A549 (cell line): ENCODE results near the gene PRKCZ. TPM values are rescaled to one million over a fixed set of nuclear protein-coding genes. Genes with fewer than 3 reads are reported as not detected.

Experiments used
- ATAC-seq, 2 experiments: fragments of 200-7000 bp in 1 of 2; fragments of >200 bp in 1 of 2; cut with Nextera tagmentation in 1 of 2; cut with Tn5 transposase in 1 of 2; 3 replicates each; pipeline versions ENCODE4 v1.8.0 to v1.9.1; 2018 to 2020; ENCODE audit warnings: mild to moderate bottlenecking in 1 of 2, moderate library complexity in 1 of 2
- CTCF ChIA-PET: fragments of 300-600 bp; sonication (Branson Sonifier 250); formaldehyde crosslinking; extraction: SDS; loops from one replicate; lab custom pipeline; 2021; ENCODE audit warnings: antibody characterized with exemption, inconsistent platforms; lab: Yijun Ruan, JAX
- POLR2A ChIA-PET: fragments of 350-600 bp; formaldehyde crosslinking; extraction: SDS; loops from one replicate; lab custom pipeline; 2021; ENCODE audit warnings: antibody characterized with exemption, inconsistent platforms; lab: Yijun Ruan, JAX
- DNase-seq, 2 experiments: peaks; one replicate each; pipeline versions ENCODE4 v3.0.0 to v3.0.0-alpha.2; 2011 to 2016; ENCODE audit warnings: low read depth in 1 of 2, low spot score in 1 of 2
- FAIRE-seq: peaks from 2 replicates; lab custom pipeline; 2011; peaks lifted over from hg19 to GRCh38; lab: Jason Lieb, UNC
- H3K27ac ChIP-seq, 2 experiments: fragments of >200 bp; sonication (Bioruptor Twin); formaldehyde crosslinking; 3 replicates each; pipeline ENCODE4 v1.5.1; 2016 to 2017
- H3K4me1 ChIP-seq: fragments of >200 bp; sonication (Bioruptor Twin); formaldehyde crosslinking; 3 replicates; pipeline ENCODE4 v1.6.1; 2016
- H3K4me2 ChIP-seq: fragments of >200 bp; sonication (Bioruptor Twin); formaldehyde crosslinking; 3 replicates; pipeline ENCODE4 v1.6.1; 2016
- H3K4me3 ChIP-seq: fragments of >200 bp; sonication (Bioruptor Twin); formaldehyde crosslinking; 3 replicates; pipeline ENCODE4 v1.5.1; 2016
- H3K9me3 ChIP-seq: fragments of >200 bp; sonication (Bioruptor Twin); formaldehyde crosslinking; 3 replicates; pipeline ENCODE4 v1.6.1; 2016
- BCL3 ChIP-seq: fragments of >200 bp; sonication (Bioruptor Twin); formaldehyde crosslinking; IDR thresholded peaks from 3 replicates; pipeline ENCODE4 v1.6.1; 2016
- BHLHE40 ChIP-seq: IDR thresholded peaks from 2 replicates; pipeline ENCODE4 v1.6.1; 2012; ENCODE audit warnings: low read depth, low read length, inconsistent platforms
- CBX2 ChIP-seq: fragments of 200-600 bp; sonication (generic); IDR thresholded peaks from 2 replicates; pipeline ENCODE4 v1.6.1; 2016; ENCODE audit warnings: low read depth, mild to moderate bottlenecking, borderline replicate concordance
- CBX8 ChIP-seq: fragments of 200-600 bp; sonication (generic); IDR thresholded peaks from 2 replicates; pipeline ENCODE4 v1.6.1; 2016
- CEBPB ChIP-seq, 2 experiments: fragments of >200 bp in 1 of 2; sonication (Bioruptor Twin) in 1 of 2; formaldehyde crosslinking in 1 of 2; IDR thresholded peaks; 2 replicates each; pipeline ENCODE4 v1.6.1; 2012 to 2016
- CTCF ChIP-seq: fragments of >200 bp; sonication (Bioruptor Twin); formaldehyde crosslinking; IDR thresholded peaks from 3 replicates; pipeline ENCODE4 v1.5.1; 2016
- E2F6 ChIP-seq: IDR thresholded peaks from 2 replicates; pipeline ENCODE4 v1.6.1; 2012; ENCODE audit warnings: low read depth, borderline replicate concordance
- EHF ChIP-seq: fragments of 250-450 bp; sonication (Bioruptor Pico); IDR thresholded peaks from 2 replicates; pipeline ENCODE4 v1.5.0; 2020; ENCODE audit warnings: mild to moderate bottlenecking
- EP300 ChIP-seq, 2 experiments: fragments of >200 bp; sonication (Bioruptor Twin); formaldehyde crosslinking; IDR thresholded peaks; 2 replicates in 1 of 2; 3 replicates in 1 of 2; pipeline ENCODE4 v1.6.1; 2016 to 2017
- ESRRA ChIP-seq: fragments of 150-350 bp; IDR thresholded peaks from 2 replicates; pipeline ENCODE4 v1.6.1; 2014; ENCODE audit warnings: mild to moderate bottlenecking, low read length, borderline replicate concordance
- FOSB ChIP-seq: fragments of 250-450 bp; sonication (Bioruptor Pico); IDR thresholded peaks from 2 replicates; pipeline ENCODE4 v1.5.0; 2020; ENCODE audit warnings: mild to moderate bottlenecking, moderate library complexity
- FOSL2 ChIP-seq, 2 experiments: fragments of 450-650 bp in 1 of 2; fragments of >200 bp in 1 of 2; sonication (Bioruptor Twin) in 1 of 2; formaldehyde crosslinking; IDR thresholded peaks; 2 replicates each; pipeline versions ENCODE4 v1.5.0 to v1.6.1; 2016 to 2020; ENCODE audit warnings: mild to moderate bottlenecking in 1 of 2, moderate library complexity in 1 of 2
- GATA3 ChIP-seq: IDR thresholded peaks from 2 replicates; pipeline ENCODE4 v1.6.1; 2012; ENCODE audit warnings: borderline replicate concordance
- HOXB5 ChIP-seq: fragments of 250-450 bp; sonication (Bioruptor Pico); IDR thresholded peaks from 2 replicates; pipeline ENCODE4 v1.5.0; 2020; ENCODE audit warnings: mild to moderate bottlenecking, moderate library complexity
- JUNB ChIP-seq: fragments of >200 bp; sonication (Bioruptor Twin); formaldehyde crosslinking; IDR thresholded peaks from 2 replicates; pipeline ENCODE4 v1.6.1; 2016
- MAX ChIP-seq: IDR thresholded peaks from 2 replicates; pipeline ENCODE4 v1.6.1; 2012
- MYC ChIP-seq: IDR thresholded peaks from 2 replicates; pipeline ENCODE4 v1.6.1; 2012; ENCODE audit warnings: mild to moderate bottlenecking, inconsistent platforms, low read length, improper control_type of control experiment, borderline replicate concordance
- NFE2L2 ChIP-seq: fragments of 150-350 bp; conservative IDR thresholded peaks from 2 replicates; pipeline ENCODE4 v1.6.1; 2014; ENCODE audit warnings: low read length
- NR3C1 ChIP-seq: fragments of >200 bp; sonication (Bioruptor Twin); formaldehyde crosslinking; IDR thresholded peaks from 3 replicates; pipeline ENCODE4 v1.6.1; 2017
- PBX3 ChIP-seq: IDR thresholded peaks from 2 replicates; pipeline ENCODE4 v1.6.1; 2012
- POLR2A ChIP-seq: IDR thresholded peaks from 2 replicates; pipeline ENCODE4 v1.6.1; 2012; ENCODE audit warnings: mild to moderate bottlenecking, low read length
- RCOR1 ChIP-seq: fragments of 150-350 bp; IDR thresholded peaks from 2 replicates; pipeline ENCODE4 v1.6.1; 2014; ENCODE audit warnings: antibody characterized with exemption, low read length, low read depth
- REST ChIP-seq: fragments of 200-600 bp; sonication (generic); IDR thresholded peaks from 2 replicates; pipeline ENCODE4 v1.6.1; 2016; ENCODE audit warnings: antibody characterized with exemption, mild to moderate bottlenecking, moderate library complexity
- RNF2 ChIP-seq: fragments of 200-600 bp; sonication (generic); IDR thresholded peaks from 2 replicates; pipeline ENCODE4 v1.6.1; 2016; ENCODE audit warnings: low read depth, mild to moderate bottlenecking, antibody characterized with exemption, moderate library complexity, borderline replicate concordance
- TFCP2L1 ChIP-seq: fragments of 250-450 bp; sonication (Bioruptor Pico); IDR thresholded peaks from 2 replicates; pipeline ENCODE4 v1.5.0; 2021; ENCODE audit warnings: mild to moderate bottlenecking
- ZNF302 ChIP-seq: fragments of 250-450 bp; sonication (Bioruptor Pico); IDR thresholded peaks from 2 replicates; pipeline ENCODE4 v1.9.0; 2021; ENCODE audit warnings: inconsistent platforms, mild to moderate bottlenecking, moderate library complexity
- WGBS: methylation state at CpG from one replicate; pipeline ENCODE4 v1.1.6; 2017; ENCODE audit errors: missing lambda C conversion rate; 5-methylcytosine and 5-hydroxymethylcytosine counted together
- polyA plus RNA-seq, 4 experiments: library from polyadenylated mRNA; depleted of rRNA in 3 of 4; stranded (reverse); fragments of >200 nt; fragmentation: RNase III in 1 of 4; extraction: RNeasy Plus Mini Kit Qiagen cat#74134 plus additional on column Dnase treatment in 1 of 4; gene quantifications; 2 replicates in 3 of 4; 3 replicates in 1 of 4; pipeline ENCODE4 v1.2.3, GENCODE V29; 2011 to 2017
- TF ChIP-seq, protein P1 (sequence below): fragments of 250-450 bp; sonication (Bioruptor Pico); IDR thresholded peaks from 2 replicates; pipeline ENCODE4 v1.5.0; 2020; ENCODE audit warnings: low read depth, mild to moderate bottlenecking, moderate library complexity

Gene PRKCZ
- polyA plus RNA-seq, 2 of the 4 experiments (the other 2 are of a cell fraction), result 9.5 to 9.8 TPM

DNA sequence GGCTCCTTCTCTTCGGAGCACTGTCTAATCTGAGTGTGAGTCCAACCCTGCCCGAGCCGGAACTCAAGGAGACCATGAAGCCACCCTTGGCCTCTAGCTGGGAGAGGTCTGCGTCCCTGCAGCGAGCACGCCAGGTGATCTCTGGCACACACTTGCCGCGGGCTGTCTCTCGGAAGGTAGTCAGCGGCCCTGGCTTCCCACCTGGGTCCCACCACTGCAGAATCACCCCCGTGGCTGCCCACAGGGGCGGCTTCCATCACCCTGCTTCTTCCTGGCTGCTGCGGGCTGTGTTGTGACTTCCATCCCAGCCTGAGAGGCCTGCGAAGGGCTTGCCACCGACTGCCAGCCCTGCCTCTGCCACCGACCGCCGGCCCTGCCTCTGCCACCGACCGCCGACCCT is 127.3 kb downstream of the PRKCZ start:
- Histone ChIP-seq H3K27ac (no peak overlapping the region), H3K4me2 (no peak overlapping the region), H3K4me1 (no peaks in the 10 kb centered on the region), H3K4me3 (no peak overlapping the region), H3K9me3 (no peaks in the 10 kb centered on the region)
- TF ChIP-seq BHLHE40, result no peak
- TF ChIP-seq PBX3, result no peak
- no peak for TF ChIP-seq JUNB
- no peak for TF ChIP-seq MAX
- no peak for TF ChIP-seq NFE2L2
- WGBS, result 92% methylated on average over 10 of the region's 21 CpGs
- ATAC-seq (no peak), DNase-seq (no peak), FAIRE-seq (no peak)
- POLR2A ChIA-PET, result no interaction called here
- CTCF ChIA-PET, result no interaction called here

GRCh38 chr1:2177946-2178538 is 127.8 kb downstream of the PRKCZ start:
- no peak overlapping the region for H3K27ac ChIP-seq
- CTCF ChIA-PET, result no interaction called here
- no peak for TF ChIP-seq ESRRA
- TF ChIP-seq RNF2, result no peak
- no peak for TF ChIP-seq CBX2
- TF ChIP-seq, protein P1, sequence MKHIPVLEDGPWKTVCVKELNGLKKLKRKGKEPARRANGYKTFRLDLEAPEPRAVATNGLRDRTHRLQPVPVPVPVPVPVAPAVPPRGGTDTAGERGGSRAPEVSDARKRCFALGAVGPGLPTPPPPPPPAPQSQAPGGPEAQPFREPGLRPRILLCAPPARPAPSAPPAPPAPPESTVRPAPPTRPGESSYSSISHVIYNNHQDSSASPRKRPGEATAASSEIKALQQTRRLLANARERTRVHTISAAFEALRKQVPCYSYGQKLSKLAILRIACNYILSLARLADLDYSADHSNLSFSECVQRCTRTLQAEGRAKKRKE, result no peak
- TF ChIP-seq CTCF, result no peak
- TF ChIP-seq CEBPB (IDR thresholded peaks at IDR 0.05), result no peak
- TF ChIP-seq FOSL2 (IDR thresholded peaks at IDR 0.05), result no peak
- TF ChIP-seq FOSL2 (CRISPR knock-in tag; IDR thresholded peaks at IDR 0.05), result no peak
- no peak for TF ChIP-seq EHF (CRISPR knock-in tag)
- H3K4me2 ChIP-seq, result no peak overlapping the region
- ATAC-seq, result no peak
- no peak for DNase-seq
- no peak for FAIRE-seq
- H3K4me1 ChIP-seq, result no peaks in the 10 kb centered on the region
- no peaks in the 10 kb centered on the region for H3K9me3 ChIP-seq
- no peak overlapping the region for H3K4me3 ChIP-seq
- WGBS, result 90% methylated on average over 17 of the region's 18 CpGs
- POLR2A ChIA-PET, result no interaction called here

GRCh38 chr1:2178875-2179274 is 128.7 kb downstream of the PRKCZ start:
- ATAC-seq (no peak), FAIRE-seq (no peak), DNase-seq (no peak)
- CTCF ChIA-PET, result interaction anchor here (1.5 kb wide), 1 partner anchor 16 kb away, joined by 4 read pairs; the partner anchor contains the start of gene FAAP20
- POLR2A ChIA-PET, result no interaction called here
- WGBS, result 70% methylated on average over 9 of the region's 16 CpGs
- no peaks in the 10 kb centered on the region for H3K4me1 ChIP-seq
- H3K4me2 ChIP-seq, result no peak overlapping the region
- no peaks in the 10 kb centered on the region for H3K9me3 ChIP-seq
- H3K4me3 ChIP-seq, result no peak overlapping the region
- no peak overlapping the region for H3K27ac ChIP-seq
- no peak for TF ChIP-seq MYC
- no peak for TF ChIP-seq HOXB5 (CRISPR knock-in tag)
- no peak for TF ChIP-seq E2F6
- no peak for TF ChIP-seq ZNF302
- no peak for TF ChIP-seq RCOR1
- TF ChIP-seq TFCP2L1, result no peak
- no peak for TF ChIP-seq GATA3
- no peak for TF ChIP-seq EP300 (IDR thresholded peaks at IDR 0.05)
- TF ChIP-seq BCL3, result no peak
- TF ChIP-seq REST, result no peak
- no peak for TF ChIP-seq CBX8
- no peak for TF ChIP-seq POLR2A
- no peak for TF ChIP-seq NR3C1
- no peak for TF ChIP-seq EHF (CRISPR knock-in tag)
- TF ChIP-seq FOSB (CRISPR knock-in tag), result no peak
